GM18526 (cell line): Measurements from ENCODE around the gene ASPDH.

ENCODE experiments used
- POLR2A ChIP-seq: IDR thresholded peaks from 3 replicates; pipeline ENCODE4 v1.6.1; 2011; ENCODE audit not compliant: insufficient read length; ENCODE audit errors: extremely low read depth

The ASPDH gene

DNA sequence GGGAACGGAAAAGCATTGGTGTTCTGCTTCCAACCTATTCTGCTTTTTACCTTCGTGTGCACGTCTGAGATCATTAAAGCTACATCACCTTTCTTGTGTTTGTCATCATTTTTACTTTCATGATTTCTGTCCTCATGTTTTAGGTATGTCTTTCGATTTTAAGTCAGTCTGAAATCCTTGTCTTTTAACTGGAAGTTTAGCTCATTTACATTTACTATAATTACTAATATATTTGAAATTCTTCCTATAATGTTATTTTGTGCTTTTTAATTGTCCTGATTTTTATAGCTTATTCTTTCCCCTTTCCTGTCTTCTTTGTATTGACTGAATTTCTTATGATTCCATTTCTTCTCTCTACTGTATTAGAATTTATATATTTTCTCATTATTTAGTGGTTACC, 19.2 kb upstream of the ASPDH start:
- TF ChIP-seq POLR2A, result no peak

DNA sequence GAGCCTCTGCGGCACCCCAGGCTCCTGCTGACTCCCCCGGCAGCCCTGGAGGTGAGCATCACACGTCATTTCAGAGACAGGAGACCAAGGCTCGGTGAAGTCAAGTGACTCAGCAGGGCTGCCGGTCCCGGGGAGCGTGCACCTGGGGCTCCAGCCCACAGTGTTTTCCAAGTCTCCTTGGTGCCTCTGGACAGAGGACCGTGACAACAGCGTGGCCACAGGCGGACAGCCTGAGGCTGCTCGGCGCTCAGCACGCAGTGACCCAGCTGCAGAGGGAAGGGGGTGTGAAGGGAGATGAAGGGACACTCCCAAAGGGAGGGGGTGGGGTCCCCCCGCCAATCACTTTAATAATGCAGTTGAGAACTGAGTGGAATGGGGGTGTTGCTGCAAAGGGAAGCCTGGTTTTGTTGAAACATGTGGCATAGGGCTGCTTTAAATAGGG, 17.5 kb upstream of the ASPDH start:
- TF ChIP-seq POLR2A, result no peak

DNA sequence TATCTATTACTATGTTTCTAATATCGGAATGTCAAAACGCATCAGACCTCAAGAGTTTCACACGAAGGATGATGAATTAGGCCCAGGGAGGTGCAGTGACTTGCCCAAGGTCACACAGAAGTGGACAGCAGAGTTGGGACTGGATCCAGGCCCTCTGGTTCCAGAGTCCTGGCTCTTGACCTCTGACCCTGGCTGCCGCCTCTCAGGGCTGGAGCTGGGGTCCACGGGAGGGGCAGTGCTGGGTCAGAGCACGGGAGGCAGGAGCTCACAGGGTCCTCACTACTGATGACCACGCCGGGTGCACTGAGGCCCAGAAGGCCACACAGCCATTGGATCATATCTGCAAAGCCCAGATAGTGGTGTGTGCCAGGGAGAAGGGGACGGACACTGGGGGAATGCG, 9.2 kb upstream of the ASPDH start:
- TF ChIP-seq POLR2A, result no peak

DNA sequence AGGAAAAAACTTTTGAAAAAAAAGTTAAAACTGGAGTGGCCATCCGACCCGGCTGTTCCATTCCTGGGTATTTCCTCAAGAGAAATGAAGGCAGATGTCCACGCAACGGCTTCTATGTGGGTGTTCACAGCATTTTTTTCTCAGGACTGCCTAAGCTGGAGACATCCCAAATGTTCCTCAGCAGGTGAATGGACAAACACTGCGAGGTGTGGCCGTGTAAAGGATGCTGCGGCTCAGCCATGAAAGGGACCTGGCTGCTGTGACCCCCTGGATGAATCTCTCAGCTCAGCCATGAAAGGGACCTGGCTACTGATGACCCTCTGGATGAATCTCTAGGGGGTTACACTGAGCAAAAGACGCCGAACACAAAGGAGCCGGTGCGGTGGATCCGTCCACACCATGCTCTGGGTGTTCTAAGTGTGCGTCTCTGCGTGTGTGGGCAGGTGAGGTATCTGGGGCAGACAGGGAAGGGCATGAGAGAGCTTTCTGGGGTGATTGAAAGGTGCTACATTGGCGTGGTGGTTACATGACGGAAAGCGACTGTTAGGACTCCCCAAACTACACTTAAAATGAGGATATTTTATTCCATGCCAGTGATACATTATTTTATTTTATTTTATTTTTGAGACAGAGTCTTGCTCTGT, 7.2 kb upstream of the ASPDH start:
- no peak for TF ChIP-seq POLR2A

- no peak for TF ChIP-seq POLR2A
Measured at GRCh38 chr19:50519006-50519575, 5.4 kb upstream of the ASPDH start.

DNA sequence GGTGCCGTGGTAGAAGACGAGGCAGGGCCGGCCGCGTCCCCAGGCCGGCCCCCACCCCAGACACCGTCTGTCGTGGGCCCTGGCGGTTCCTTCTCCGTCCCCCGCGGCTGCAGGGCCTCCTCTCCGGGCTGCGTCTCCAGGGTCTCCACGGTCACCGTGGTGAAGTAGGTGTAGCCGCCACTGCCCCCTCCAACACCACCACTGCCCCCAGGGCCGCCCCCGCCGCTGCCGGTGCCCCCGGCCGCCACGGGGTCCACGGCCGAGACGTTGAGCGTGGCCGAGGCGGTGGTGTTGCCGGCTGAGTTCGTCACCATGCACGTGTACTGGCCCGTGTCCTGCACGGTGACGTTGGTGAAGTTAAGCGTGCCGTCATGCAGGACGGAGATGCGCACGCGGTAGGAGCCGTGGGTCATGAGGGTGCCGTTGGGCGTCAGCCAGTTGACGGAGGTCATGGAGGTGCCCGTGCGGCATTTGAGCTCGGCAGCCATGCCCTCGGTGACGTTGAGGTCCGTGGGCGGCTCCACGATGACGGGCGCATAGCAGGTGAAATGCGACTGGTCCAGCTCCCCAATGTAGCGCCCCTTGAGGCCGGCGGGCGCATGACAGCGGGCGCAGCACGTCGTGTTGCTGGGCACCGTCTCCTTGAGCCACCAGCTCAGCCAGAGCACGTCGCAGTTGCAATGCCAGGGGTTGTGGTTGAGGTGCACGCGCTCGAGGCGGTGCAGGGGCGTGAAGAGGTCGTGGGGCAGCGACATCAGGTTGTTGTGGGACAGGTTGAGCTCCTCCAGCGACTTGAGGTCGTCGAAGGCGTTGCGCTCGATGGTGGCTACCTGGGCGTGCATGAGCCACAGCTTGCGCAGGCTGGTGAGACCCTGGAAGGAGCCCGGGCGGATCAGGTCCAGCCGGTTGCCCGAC, 4.6 kb upstream of the ASPDH start:
- TF ChIP-seq POLR2A, result no peak

- no peak for TF ChIP-seq POLR2A
Measured at GRCh38 chr19:50517704-50518075, 4.0 kb upstream of the ASPDH start.

GRCh38 chr19:50516964-50517703, 3.4 kb upstream of the ASPDH start:
- TF ChIP-seq POLR2A, result no peak

DNA sequence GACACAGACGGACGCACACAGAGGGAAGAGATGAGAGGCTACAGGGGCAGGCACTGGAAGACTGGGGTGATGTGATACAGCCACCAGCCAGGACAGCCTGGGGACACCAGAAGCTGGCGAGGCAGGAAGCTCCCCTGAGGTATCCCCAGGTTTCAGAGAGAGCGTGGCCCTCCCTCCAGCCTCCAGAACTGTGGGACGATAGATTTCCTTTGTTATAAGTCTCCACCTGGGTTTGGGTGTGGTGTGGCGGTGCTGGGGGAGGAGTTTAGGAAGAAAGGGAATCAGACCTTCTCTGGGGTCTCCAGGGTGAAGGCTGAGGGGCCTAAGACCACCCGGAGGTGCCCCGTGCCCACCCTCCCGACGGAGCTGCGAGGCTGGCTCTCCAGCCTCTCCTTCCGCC, 2.7 kb upstream of the ASPDH start:
- TF ChIP-seq POLR2A, result no peak

DNA sequence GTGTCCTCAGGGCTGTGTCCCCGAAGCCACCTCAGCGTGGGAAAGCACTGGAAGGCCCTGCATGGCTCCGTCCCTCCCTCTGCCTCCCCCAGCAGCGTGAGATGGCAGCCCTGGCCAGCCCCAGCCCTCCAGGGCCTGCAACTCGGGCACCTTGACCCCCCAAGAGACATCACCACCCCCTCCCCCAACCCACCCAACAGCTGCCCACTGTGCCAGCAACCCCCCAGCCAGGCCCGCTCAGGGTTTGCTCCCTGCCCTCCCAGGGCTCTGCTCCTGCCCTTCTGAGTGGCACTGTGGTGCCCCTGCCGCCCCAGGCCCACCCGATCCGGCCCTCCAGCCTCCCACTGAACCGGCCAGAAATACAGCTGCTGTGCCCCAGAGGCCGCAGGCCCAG, 1.5 kb upstream of the ASPDH start:
- TF ChIP-seq POLR2A, result no peak

DNA sequence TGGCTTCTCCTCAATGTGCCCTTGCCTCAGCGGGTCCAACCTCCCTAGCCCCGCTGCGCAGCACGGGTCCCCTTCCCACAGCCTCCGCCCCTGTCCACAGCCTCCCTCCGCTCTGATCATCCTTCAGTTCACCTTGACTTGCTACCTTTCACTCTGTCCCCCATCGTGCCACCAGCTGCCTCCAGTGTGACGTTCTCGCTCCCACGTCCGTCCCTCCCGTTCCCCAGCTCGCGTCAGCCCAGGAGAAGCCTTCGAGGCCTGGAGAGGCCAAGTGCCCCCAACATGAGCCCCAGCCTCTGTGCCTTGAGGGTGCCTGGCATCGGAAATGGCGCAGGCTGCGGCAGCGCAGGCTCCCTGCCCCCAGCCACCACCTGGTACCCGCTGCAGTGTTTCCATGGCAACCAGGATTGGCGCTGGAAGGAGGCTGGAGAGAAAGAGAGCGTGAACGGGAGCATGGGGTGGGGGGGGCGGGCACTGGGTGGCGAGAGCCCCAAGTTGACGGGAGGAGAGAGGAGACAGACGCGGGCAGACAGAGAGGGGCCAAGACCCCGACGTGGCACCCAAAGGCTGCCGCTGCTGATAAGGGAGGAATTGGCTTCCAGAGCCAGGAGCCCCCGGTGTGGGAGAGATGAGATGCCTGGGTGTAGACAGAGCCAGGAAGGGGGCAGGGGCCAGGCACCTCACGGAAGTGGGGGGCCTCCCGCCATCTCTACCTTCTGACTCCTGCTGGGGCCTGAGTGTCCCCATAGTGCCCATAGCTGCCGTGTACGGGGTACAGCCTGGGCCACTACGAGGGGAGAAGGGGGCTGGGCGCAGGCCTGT, 844 bp upstream of the ASPDH start:
- no peak for TF ChIP-seq POLR2A

DNA sequence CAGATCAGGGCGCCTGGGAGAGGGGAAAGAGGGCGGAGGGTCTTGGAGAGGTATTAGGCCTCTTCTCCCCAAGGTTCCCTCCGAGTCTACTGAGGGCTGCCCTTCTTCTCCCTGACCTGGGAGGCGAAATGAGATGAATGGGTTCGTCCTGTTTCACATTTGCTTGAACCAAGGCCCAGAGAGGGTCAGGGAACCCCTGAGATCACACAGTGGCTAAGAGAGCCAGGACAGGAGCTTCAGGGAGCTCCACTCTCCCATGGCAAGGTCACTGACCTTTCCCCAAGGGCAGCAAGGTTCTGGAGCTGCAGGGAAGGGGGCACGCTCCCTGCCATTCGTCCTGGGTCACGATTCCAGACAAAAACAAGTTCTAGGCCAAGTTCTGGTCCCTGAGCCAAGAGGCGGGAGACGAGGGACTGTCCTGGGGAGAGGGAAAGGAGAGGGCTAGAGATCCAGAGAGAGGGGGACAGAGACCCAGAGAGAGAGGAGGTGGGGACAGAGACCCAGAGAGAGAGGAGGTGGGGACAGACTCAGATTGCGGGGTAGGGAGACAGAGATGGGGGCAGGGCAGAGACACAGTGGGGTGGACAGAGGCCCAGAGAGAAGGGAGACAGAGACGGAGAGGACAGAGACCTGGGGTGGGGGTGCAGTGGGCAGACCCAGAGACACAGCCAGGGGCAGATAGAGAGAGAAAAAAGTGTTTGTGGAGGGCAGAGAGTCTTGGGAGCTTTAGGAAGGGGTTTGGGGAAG, 541 bp downstream of the ASPDH start:
- no peak for TF ChIP-seq POLR2A

GRCh38 chr19:50512112-50512998, 1.4 kb downstream of the ASPDH start:
- TF ChIP-seq POLR2A, result no peak
